Astrocyte of the cerebellum (primary cell): ENCODE data around the gene SLX9.
A peak's percentile ranks its signal among the peaks of the same experiment; 100 is the strongest.

ENCODE experiments used
- DNase-seq: peaks from one replicate; pipeline ENCODE4 v3.0.0-alpha.2; 2011; ENCODE audit warnings: low read depth
- H3K4me3 ChIP-seq: 2 replicates; pipeline ENCODE4 v1.5.1; 2011; ENCODE audit warnings: mild to moderate bottlenecking, low read depth, low read length, moderate library complexity
- in situ Hi-C: cut with HindIII; loops from 2 replicates; pipeline ENCODE4 v1.10.0; 2017; ENCODE audit warnings: low sequenced_read_pairs
- TF ChIP-seq, protein P1 (sequence below): IDR thresholded peaks from 2 replicates; pipeline ENCODE4 v1.5.1; 2012; ENCODE audit warnings: low read length, low read depth, moderate library complexity, mild to moderate bottlenecking; ENCODE audit errors: missing control alignments

The SLX9 gene, protein sequence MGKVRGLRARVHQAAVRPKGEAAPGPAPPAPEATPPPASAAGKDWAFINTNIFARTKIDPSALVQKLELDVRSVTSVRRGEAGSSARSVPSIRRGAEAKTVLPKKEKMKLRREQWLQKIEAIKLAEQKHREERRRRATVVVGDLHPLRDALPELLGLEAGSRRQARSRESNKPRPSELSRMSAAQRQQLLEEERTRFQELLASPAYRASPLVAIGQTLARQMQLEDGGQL

DNA sequence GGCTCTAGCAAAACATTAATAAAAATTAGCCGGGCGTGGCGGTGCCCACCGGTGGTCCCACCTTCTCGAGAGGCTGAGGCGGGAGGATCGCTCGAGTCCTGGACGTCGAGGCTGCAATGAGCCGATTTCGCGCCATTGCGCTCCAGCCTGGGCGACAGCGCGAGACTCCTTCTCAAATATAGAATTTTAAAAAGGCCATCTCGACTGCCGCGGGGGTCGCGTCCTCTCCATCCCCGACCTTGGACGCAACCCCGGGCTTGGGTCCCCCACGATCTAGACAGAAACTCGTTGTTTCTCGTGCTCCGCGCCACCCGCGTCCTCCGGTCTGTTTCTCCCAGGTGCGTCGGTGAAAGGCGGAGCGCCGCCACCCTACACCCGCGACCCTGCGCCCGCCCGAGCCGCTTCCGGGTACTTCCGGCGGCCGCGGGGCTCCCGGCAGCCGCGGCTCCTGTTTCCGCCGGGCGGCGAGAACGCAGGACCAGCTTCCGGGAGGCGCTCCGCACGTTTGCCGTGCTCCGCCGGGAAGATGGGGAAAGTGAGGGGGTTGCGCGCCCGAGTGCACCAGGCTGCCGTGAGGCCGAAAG, at the start of gene SLX9:
Gene SLX9, plus strand, starts transcription at position 498 of the 584 bp plus-strand sequence. Its CDS starts 29 bp downstream, at position 527.
- TF ChIP-seq, protein P1, sequence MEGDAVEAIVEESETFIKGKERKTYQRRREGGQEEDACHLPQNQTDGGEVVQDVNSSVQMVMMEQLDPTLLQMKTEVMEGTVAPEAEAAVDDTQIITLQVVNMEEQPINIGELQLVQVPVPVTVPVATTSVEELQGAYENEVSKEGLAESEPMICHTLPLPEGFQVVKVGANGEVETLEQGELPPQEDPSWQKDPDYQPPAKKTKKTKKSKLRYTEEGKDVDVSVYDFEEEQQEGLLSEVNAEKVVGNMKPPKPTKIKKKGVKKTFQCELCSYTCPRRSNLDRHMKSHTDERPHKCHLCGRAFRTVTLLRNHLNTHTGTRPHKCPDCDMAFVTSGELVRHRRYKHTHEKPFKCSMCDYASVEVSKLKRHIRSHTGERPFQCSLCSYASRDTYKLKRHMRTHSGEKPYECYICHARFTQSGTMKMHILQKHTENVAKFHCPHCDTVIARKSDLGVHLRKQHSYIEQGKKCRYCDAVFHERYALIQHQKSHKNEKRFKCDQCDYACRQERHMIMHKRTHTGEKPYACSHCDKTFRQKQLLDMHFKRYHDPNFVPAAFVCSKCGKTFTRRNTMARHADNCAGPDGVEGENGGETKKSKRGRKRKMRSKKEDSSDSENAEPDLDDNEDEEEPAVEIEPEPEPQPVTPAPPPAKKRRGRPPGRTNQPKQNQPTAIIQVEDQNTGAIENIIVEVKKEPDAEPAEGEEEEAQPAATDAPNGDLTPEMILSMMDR: no peak
- in situ Hi-C loops: no loop called here
- H3K4me3 ChIP-seq: peak within 1 kb of the TSS; percentile 95
- DNase-seq: peak; percentile 36

- DNase-seq: no peak
- TF ChIP-seq, protein P1: no peak
- no peak overlapping the region for H3K4me3 ChIP-seq
- in situ Hi-C loops: no loop called here
Observed at GRCh38 chr21:44890338-44890931, 49.4 kb upstream of the SLX9 start.

DNA sequence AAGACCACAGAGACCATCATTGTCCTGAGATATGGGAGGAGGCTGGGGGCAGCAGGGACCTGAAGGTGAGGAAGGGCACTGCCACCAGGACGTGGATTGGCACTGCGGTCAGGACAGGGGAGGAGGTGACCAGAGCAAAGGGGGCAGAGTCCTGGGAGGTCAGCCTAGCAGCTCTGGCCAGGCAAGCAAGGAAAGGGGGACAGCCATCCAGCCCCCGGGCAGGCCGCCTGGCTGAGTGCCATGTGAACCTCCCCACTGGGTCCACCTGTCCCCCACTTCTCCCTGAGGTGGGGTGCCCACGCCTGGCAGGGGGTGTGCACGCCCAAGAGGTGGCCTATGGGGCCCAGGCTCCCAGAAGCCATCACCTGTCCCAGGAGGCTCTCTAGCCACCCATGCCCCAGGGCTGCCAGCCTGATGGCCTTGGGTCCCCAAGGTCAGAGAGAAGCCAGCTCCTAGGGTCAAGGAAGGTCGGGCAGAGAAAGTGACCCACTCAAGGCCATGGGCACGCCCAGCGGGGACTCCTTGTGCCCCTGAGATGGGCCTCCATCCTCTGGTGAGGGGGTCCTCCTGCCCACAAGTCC, 48.8 kb upstream of the SLX9 start:
- in situ Hi-C loops: no loop called here
- TF ChIP-seq, protein P1: no peak
- DNase-seq: no peak
- H3K4me3 ChIP-seq: no peak overlapping the region

DNA sequence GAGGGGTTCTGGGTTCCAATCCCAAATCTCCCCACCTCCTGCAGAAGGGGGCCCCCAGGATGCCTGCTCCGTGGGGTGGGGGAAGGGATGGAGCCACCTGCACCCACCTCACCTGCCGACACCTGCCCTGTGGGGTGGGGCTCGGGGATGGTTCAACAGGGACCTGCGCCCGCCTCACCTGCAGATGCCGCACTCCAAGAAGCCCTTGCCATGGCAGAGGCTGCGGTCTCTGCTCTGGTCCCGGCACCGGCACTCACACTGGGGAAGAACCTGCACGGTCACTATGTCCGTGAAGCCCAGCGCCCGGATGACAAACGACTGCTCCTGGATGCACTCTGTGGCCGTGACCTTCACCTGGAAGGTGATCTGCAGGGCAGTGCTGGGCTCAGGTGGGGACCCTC, 48.2 kb upstream of the SLX9 start:
- in situ Hi-C loops: no loop called here
- no peak overlapping the region for H3K4me3 ChIP-seq

DNA sequence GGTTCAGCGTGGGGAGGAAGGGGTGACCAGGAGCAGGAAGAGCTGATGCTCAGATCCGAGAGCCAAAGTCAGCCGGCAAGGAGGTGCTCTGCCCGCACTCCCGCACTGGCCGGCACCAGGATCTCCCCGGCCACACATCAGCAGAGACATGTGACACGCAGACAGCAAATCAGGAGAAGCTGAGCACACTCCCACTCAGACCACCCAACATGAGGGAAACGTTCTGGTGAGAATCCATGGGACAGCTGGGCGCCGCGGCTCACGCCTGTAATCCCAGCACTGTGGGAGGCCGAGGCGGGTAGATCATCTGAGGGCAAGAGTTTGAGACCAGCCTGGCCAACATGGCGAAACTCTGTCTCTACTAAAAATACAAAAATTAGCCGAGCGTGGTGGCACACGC, 47.7 kb upstream of the SLX9 start:
- TF ChIP-seq, protein P1: no peak
- in situ Hi-C loops: no loop called here
- H3K4me3 ChIP-seq: no peak overlapping the region
- no peak for DNase-seq

More for the DNA sequence above, 48.2 kb upstream of the SLX9 start:
- no peak for DNase-seq
- TF ChIP-seq, protein P1: no peak

DNA sequence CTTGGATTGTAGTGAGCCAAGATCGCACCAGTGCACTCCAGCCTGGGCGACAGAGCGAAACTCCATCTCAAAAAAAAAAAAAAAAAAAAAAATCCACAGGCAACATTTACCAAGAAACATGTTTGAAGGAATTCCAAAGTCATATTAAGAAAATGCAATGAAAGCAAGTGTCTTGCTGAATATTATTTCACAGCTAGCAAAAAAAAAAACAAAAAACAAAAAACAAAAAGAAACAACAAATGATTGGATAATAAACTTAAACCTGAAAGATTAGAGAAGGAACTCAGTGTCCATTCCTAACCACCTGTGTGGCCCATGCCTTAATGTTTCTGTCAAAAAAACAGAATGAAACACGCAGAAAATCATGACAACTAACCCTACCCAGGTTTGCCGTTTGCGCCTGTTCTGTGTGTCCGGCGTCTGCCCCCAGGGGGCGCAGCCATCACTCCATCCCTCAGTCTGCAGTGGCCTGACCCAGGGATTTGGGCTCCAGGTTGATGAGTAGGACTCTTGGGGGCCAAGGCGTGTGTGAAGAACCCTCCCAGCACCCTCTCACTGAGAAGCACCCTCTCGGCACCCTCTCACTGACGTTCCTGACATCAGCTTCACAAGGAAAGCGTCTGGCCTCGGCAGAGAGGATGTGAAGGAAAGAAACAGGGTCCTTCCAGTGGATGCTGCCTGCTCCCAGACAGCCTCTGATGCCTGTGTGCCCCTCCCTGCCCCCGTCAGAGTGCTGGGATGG, 47.1 kb upstream of the SLX9 start:
- in situ Hi-C loops: no loop called here
- TF ChIP-seq, protein P1: peak; percentile 96
- no peak for DNase-seq
- H3K4me3 ChIP-seq: no peak overlapping the region
